Neural progenitor cell (in vitro differentiated cells): ENCODE measurements around the gene ACACA. TPM values are rescaled to one million over a fixed set of nuclear protein-coding genes. Genes with fewer than 3 reads are reported as not detected.
A peak's percentile ranks its signal among the peaks of the same experiment; 100 is the strongest.

Source experiments
- DNase-seq: peaks from one replicate; pipeline ENCODE4 v3.0.0-alpha.2; 2016; ENCODE audit warnings: low spot score
- H2AFZ ChIP-seq: fragments of 200-600 bp; sonication (generic); replicated peaks from 2 replicates; pipeline ENCODE4 v1.6.1; 2016; ENCODE audit warnings: antibody characterized with exemption
- H3F3A ChIP-seq: fragments of 200-600 bp; sonication (generic); 2 replicates; pipeline ENCODE4 v1.6.1; 2016; ENCODE audit warnings: antibody characterized with exemption, low read depth
- H3K27ac ChIP-seq: fragments of 200-600 bp; sonication (generic); 2 replicates; pipeline ENCODE4 v1.5.1; 2016; ENCODE audit warnings: mild to moderate bottlenecking
- H3K27me3 ChIP-seq: fragments of 200-600 bp; sonication (generic); 2 replicates; pipeline ENCODE4 v1.6.1; 2016; ENCODE audit warnings: mild to moderate bottlenecking, moderate library complexity
- H3K36me3 ChIP-seq: fragments of 200-600 bp; sonication (generic); 2 replicates; pipeline ENCODE4 v1.5.1; 2016
- H3K4me1 ChIP-seq: fragments of 200-600 bp; sonication (generic); 2 replicates; pipeline ENCODE4 v1.6.1; 2016; ENCODE audit warnings: mixed run types
- H3K4me2 ChIP-seq: fragments of 200-600 bp; sonication (generic); 2 replicates; pipeline ENCODE4 v1.6.1; 2016
- H3K4me3 ChIP-seq: fragments of 200-600 bp; sonication (generic); 2 replicates; pipeline ENCODE4 v1.5.1; 2016
- H3K79me2 ChIP-seq: fragments of 200-600 bp; sonication (generic); 2 replicates; pipeline ENCODE4 v1.6.1; 2016; ENCODE audit warnings: low read depth
- H3K9ac ChIP-seq: fragments of 200-600 bp; sonication (generic); 2 replicates; pipeline ENCODE4 v1.6.1; 2016
- H3K9me3 ChIP-seq: fragments of 200-600 bp; sonication (generic); 2 replicates; pipeline ENCODE4 v1.5.1; 2016; ENCODE audit warnings: low read depth
- H4K20me1 ChIP-seq: fragments of 200-600 bp; sonication (generic); 2 replicates; pipeline ENCODE4 v1.6.1; 2016; ENCODE audit warnings: low read depth
- H3K27ac Mint-ChIP-seq: 3 replicates; pipeline ENCODE4 v1.8.0; 2021; ENCODE audit warnings: mixed read lengths
- H3K27me3 Mint-ChIP-seq: 2 replicates; pipeline ENCODE4 v1.8.0; 2022; ENCODE audit warnings: low read depth, mild to moderate bottlenecking, inconsistent platforms, moderate library complexity, mixed read lengths; ENCODE audit not compliant: insufficient read depth
- H3K36me3 Mint-ChIP-seq: 3 replicates; pipeline ENCODE4 v1.8.0; 2021; ENCODE audit warnings: mixed read lengths
- H3K4me1 Mint-ChIP-seq: 3 replicates; pipeline ENCODE4 v1.8.0; 2021; ENCODE audit warnings: mixed read lengths
- H3K4me3 Mint-ChIP-seq: 3 replicates; pipeline ENCODE4 v1.8.0; 2021; ENCODE audit warnings: mild to moderate bottlenecking, moderate library complexity, mixed read lengths
- H3K9me3 Mint-ChIP-seq: 3 replicates; pipeline ENCODE4 v1.8.0; 2020; ENCODE audit warnings: mixed read lengths
- EZH2 ChIP-seq: fragments of 200-600 bp; sonication (generic); IDR thresholded peaks from 2 replicates; pipeline ENCODE4 v1.6.1; 2017; ENCODE audit warnings: antibody characterized with exemption, mild to moderate bottlenecking, moderate library complexity
- EZH2phosphoT487 ChIP-seq: fragments of 200-600 bp; sonication (generic); IDR thresholded peaks from 2 replicates; pipeline ENCODE4 v1.6.1; 2017; ENCODE audit warnings: antibody characterized with exemption
- total RNA-seq: library from RNA; depleted of rRNA; stranded (reverse); fragments of >200 nt; gene quantifications from 2 replicates; pipeline ENCODE4 v1.2.3, GENCODE V29; 2015; ENCODE audit warnings: low replicate concordance
- TF ChIP-seq, protein P1 (sequence below): fragments of 200-600 bp; sonication (generic); IDR thresholded peaks from 2 replicates; pipeline ENCODE4 v1.5.1; 2017; ENCODE audit warnings: antibody characterized with exemption, mild to moderate bottlenecking

Gene ACACA
- total RNA-seq, 1 donor from 2014 or later, result 88.6 TPM

DNA sequence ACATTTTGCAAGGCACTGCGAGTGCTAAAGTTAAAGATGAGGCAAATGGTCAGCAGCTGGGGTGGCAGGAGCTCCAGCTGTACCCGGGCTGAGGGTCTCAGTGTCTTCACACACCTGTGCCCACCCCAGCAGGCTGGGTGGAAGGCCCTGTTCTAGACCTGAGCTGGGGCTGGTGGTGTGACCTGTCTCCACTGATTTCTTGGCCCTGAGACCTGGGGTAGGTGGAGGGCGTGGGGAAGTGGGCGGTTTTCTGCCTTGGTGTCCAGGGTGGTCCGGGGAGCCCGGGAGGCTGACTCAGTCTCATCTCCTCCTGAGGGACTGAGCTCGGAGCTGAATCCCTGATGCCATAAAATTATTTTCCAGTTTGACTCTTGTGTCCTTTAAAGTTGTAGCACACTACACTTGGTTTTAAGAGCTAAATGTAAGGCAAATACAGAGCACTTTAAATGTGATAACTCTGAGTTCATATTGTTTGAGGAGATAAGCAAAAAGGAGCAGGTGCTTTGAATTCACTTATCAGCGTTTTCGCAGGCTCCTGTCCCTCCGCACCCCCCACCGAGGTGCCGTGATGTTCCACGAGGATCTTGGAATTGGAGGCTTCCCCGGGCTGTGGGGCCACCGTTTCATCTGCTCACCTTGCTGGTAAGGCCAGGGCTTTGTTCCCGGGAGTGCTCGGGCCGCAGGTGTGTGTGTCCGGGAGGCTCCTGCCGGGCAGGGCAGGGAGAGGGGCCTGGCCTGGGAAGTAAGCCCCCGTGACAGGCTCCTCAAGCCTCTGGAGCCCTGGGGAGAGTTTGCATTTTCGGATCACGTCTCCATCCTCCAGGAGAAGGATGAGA, 340.9 kb downstream of the ACACA start:
- H3K4me3 Mint-ChIP-seq, result no peak overlapping the region
- peaks cover 48% of the 10 kb centered on the region for H3K4me1 Mint-ChIP-seq
- peak overlapping the region; percentile 32 for H3K4me2 ChIP-seq

DNA sequence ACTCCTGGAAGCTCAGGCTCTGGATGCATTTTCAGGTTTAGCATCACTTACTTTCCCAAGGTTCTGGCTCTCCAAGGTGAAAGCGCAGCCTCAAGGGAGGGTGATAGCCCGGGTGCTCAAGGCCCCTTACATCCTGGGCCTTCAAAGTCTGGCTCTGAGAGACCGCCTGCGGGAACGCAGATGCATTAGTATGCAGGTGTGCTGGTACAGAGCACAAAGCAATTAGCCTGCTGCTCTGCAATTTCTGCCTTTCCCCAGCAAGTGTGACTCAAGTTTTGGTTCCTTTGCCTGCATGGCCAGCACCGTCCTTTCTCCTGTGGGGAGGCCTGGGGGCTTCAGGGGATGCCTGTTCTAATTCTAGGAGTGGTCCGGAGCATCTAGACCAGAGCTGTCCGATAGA, 341.7 kb downstream of the ACACA start:
- H3K9me3 Mint-ChIP-seq, result peaks cover 2% of the 10 kb centered on the region
- H3K9ac ChIP-seq, result no peak overlapping the region
- no peak overlapping the region for H3K4me3 Mint-ChIP-seq
- no peaks in the 10 kb centered on the region for H4K20me1 ChIP-seq
- H3K4me2 ChIP-seq, result no peak overlapping the region
- TF ChIP-seq EZH2 (no peak), EZH2phosphoT487 (no peak)
- TF ChIP-seq, protein P1, sequence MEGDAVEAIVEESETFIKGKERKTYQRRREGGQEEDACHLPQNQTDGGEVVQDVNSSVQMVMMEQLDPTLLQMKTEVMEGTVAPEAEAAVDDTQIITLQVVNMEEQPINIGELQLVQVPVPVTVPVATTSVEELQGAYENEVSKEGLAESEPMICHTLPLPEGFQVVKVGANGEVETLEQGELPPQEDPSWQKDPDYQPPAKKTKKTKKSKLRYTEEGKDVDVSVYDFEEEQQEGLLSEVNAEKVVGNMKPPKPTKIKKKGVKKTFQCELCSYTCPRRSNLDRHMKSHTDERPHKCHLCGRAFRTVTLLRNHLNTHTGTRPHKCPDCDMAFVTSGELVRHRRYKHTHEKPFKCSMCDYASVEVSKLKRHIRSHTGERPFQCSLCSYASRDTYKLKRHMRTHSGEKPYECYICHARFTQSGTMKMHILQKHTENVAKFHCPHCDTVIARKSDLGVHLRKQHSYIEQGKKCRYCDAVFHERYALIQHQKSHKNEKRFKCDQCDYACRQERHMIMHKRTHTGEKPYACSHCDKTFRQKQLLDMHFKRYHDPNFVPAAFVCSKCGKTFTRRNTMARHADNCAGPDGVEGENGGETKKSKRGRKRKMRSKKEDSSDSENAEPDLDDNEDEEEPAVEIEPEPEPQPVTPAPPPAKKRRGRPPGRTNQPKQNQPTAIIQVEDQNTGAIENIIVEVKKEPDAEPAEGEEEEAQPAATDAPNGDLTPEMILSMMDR, result no peak
- H3K4me1 Mint-ChIP-seq, result peaks cover 48% of the 10 kb centered on the region
- H3K27ac ChIP-seq, result no peak overlapping the region
- H3K4me3 ChIP-seq, result no peak overlapping the region
- H3K27ac Mint-ChIP-seq, result no peak overlapping the region
- H3K9me3 ChIP-seq, result no peaks in the 10 kb centered on the region
- no peak for DNase-seq
- no peak overlapping the region for H2AFZ ChIP-seq
- H3K36me3 Mint-ChIP-seq, result no peaks in the 10 kb centered on the region
- H3K27me3 ChIP-seq, result peaks cover 24% of the 10 kb centered on the region
- H3K27me3 Mint-ChIP-seq, result peaks cover 2% of the 10 kb centered on the region
- H3F3A ChIP-seq, result peaks cover 12% of the 10 kb centered on the region
- no peaks in the 10 kb centered on the region for H3K36me3 ChIP-seq
- peaks cover 19% of the 10 kb centered on the region for H3K4me1 ChIP-seq
- H3K79me2 ChIP-seq, result no peaks in the 10 kb centered on the region

More for the DNA sequence above, 340.9 kb downstream of the ACACA start:
- H3K4me3 ChIP-seq, result no peak overlapping the region
- Mint-ChIP-seq H3K27me3 (peaks cover 2% of the 10 kb centered on the region), H3K27ac (no peak overlapping the region), H3K9me3 (peaks cover 2% of the 10 kb centered on the region), H3K36me3 (no peaks in the 10 kb centered on the region)
- H3K79me2 ChIP-seq, result no peaks in the 10 kb centered on the region
- TF ChIP-seq, protein P1, result no peak
- TF ChIP-seq EZH2phosphoT487 (no peak), EZH2 (no peak)
- peaks cover 24% of the 10 kb centered on the region for H3K27me3 ChIP-seq
- H3K4me1 ChIP-seq, result peaks cover 19% of the 10 kb centered on the region
- peak overlapping the region; percentile 26 for H2AFZ ChIP-seq
- H3K36me3 ChIP-seq, result no peaks in the 10 kb centered on the region
- no peak overlapping the region for H3K27ac ChIP-seq
- no peaks in the 10 kb centered on the region for H3K9me3 ChIP-seq
- H3K9ac ChIP-seq, result no peak overlapping the region
- DNase-seq, result no peak
- no peaks in the 10 kb centered on the region for H4K20me1 ChIP-seq
- peaks cover 12% of the 10 kb centered on the region for H3F3A ChIP-seq

DNA sequence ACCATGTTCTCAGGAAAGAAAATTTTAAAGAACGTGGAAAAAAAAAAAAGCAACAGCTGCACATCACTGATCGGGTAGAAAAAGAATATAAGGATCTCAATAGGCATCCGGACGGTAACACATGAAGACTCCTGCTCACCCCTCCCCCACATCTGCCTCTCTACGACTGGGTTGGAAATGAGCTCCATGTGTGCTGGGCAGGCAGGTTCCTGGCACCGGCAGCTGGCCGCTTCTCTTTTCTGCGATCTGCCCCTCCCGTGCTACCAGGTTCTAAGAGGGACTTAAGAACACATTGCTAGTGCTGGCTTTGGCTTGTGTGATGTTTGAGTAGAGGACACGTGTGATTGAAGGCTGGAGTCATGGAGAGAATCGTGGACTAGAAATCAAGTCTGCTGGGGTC, 342.4 kb downstream of the ACACA start:
- Histone ChIP-seq H3K4me3 (no peak overlapping the region), H3K9me3 (no peaks in the 10 kb centered on the region), H3K9ac (no peak overlapping the region), H3K27ac (no peak overlapping the region), H3K36me3 (no peaks in the 10 kb centered on the region), H3F3A (peaks cover 12% of the 10 kb centered on the region), H4K20me1 (no peaks in the 10 kb centered on the region), H3K27me3 (peaks cover 24% of the 10 kb centered on the region), H2AFZ (no peak overlapping the region), H3K79me2 (no peaks in the 10 kb centered on the region), H3K4me1 (peaks cover 19% of the 10 kb centered on the region), H3K4me2 (no peak overlapping the region)
- peak overlapping the region; percentile 16 for H3K27ac Mint-ChIP-seq
- peaks cover 2% of the 10 kb centered on the region for H3K27me3 Mint-ChIP-seq
- TF ChIP-seq EZH2phosphoT487, result no peak
- TF ChIP-seq, protein P1, result no peak
- TF ChIP-seq EZH2, result no peak
- DNase-seq, result no peak
- peaks cover 48% of the 10 kb centered on the region for H3K4me1 Mint-ChIP-seq
- H3K4me3 Mint-ChIP-seq, result no peak overlapping the region
- no peaks in the 10 kb centered on the region for H3K36me3 Mint-ChIP-seq
- no peaks in the 10 kb centered on the region for H3K9me3 Mint-ChIP-seq
